GM21390 (cell line): ENCODE measurements around the gene SNCG.
"Not testable (repeated sequence)": the region's sequence is repeated elsewhere in the genome, so short reads cannot be mapped to it uniquely, and the experiment has no call there.

Source experiments
- ATAC-seq: cut with Tn5 transposase; IDR thresholded peaks from one replicate; pipeline ENCODE4 v1.9.1; 2021; ENCODE audit not compliant: unreplicated experiment

SNCG gene

GRCh38 chr10:86958116-86958900, at the start of gene SNCG:
Gene SNCG, plus strand, starts transcription at chr10:86958599. Its CDS starts 99 bp downstream, at chr10:86958698.
- no peak for ATAC-seq

- ATAC-seq, result no peak
Measured at GRCh38 chr10:86914734-86915133, 43.7 kb upstream of the SNCG start.

GRCh38 chr10:86918022-86918471, 40.4 kb upstream of the SNCG start:
- no peak for ATAC-seq

GRCh38 chr10:86922553-86922961, 35.8 kb upstream of the SNCG start:
- ATAC-seq, result no peak

- no peak for ATAC-seq
Measured at GRCh38 chr10:86929468-86930380, 28.7 kb upstream of the SNCG start.

- ATAC-seq, result no peak
Measured at GRCh38 chr10:86931872-86932271, 26.5 kb upstream of the SNCG start.

GRCh38 chr10:86932674-86933073, 25.7 kb upstream of the SNCG start:
- ATAC-seq, result no peak

- ATAC-seq, result not testable (repeated sequence)
Measured at GRCh38 chr10:86934162-86934711, 24.2 kb upstream of the SNCG start.

GRCh38 chr10:86936661-86937501, 21.5 kb upstream of the SNCG start:
- no peak for ATAC-seq

- no peak for ATAC-seq
Measured at GRCh38 chr10:86937502-86938154, 20.8 kb upstream of the SNCG start.

- no peak for ATAC-seq
Measured at GRCh38 chr10:86938260-86938659, 20.1 kb upstream of the SNCG start.

- ATAC-seq, result not testable (repeated sequence)
Measured at GRCh38 chr10:86940076-86940475, 18.3 kb upstream of the SNCG start.

GRCh38 chr10:86940677-86941076, 17.7 kb upstream of the SNCG start:
- ATAC-seq, result no peak

GRCh38 chr10:86941426-86941825, 17.0 kb upstream of the SNCG start:
- ATAC-seq, result no peak

GRCh38 chr10:86941991-86942421, 16.4 kb upstream of the SNCG start:
- no peak for ATAC-seq

- no peak for ATAC-seq
Measured at GRCh38 chr10:86942441-86943315, 15.7 kb upstream of the SNCG start.

- no peak for ATAC-seq
Measured at GRCh38 chr10:86943316-86944030, 14.9 kb upstream of the SNCG start.

GRCh38 chr10:86944031-86944419, 14.4 kb upstream of the SNCG start:
- ATAC-seq, result no peak
